ENCODE measurements around the gene ST3GAL3.
A peak's percentile ranks its signal among the peaks of the same experiment; 100 is the strongest.

Gene ST3GAL3

DNA sequence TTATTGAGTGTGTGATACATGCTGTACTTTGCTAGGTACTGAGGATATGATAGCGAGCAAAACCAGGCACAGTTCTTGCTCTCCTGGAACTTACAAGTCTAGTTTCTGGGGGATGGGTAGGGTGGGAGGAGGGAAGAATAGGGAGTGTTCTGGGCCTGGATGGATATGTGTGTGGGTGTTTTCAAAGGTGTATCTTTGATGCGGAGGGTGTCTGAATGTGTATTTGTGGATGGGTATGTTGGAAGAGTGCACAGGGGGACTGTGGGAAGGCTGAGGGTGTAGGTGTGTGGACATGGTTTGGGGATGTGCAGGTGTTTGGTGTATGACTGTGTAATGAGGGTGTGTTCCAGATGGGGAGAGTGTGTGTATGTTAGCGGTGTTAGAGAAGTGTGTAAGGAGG lies 258.0 kb downstream of the ST3GAL3 start:
- H3K36me3 Mint-ChIP-seq: peaks cover 15% of the 10 kb centered on the region
- H3K4me3 Mint-ChIP-seq: no peak overlapping the region
- no peaks in the 10 kb centered on the region for H3K27me3 Mint-ChIP-seq
- H3K27ac Mint-ChIP-seq: no peak overlapping the region
- H3K4me1 Mint-ChIP-seq (ENCODE audit: low read depth): peaks cover 7% of the 10 kb centered on the region
- H3K9me3 Mint-ChIP-seq (ENCODE audit: low read depth): no peaks in the 10 kb centered on the region

DNA sequence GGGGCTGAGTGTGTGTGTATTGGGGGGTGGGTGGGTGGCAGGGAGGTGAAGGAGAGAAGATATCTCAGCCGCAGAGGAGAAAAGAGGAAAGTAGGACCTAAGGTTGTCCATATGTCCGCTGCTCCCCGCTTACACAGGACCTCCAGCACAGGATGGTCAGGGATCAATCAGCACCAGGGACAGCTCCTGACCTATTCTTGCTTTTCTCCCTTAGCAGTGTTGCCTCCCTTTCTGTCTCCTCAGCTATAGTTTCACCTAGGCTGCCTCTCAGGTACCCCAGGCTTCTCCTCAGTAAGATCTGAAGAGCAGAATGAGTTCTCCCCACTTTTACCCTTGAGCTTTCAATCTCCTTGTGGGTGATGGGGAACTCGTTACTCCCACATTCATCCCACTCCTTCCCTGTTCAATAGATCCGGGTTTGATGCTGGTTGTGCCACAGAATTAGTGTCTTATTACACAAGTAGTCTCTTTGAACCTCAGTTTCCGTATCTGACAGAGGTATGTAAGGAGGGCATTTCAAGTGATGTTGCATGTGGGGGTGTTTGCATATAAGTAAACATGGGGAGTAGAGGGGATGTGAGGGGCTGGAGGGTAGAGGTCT lies 261.1 kb downstream of the ST3GAL3 start:
- peaks cover 18% of the 10 kb centered on the region for H3K4me1 Mint-ChIP-seq (ENCODE audit: low read depth)
- H3K36me3 Mint-ChIP-seq: peaks cover 15% of the 10 kb centered on the region
- no peaks in the 10 kb centered on the region for H3K27me3 Mint-ChIP-seq
- no peak overlapping the region for H3K27ac Mint-ChIP-seq
- H3K9me3 Mint-ChIP-seq (ENCODE audit: low read depth): no peaks in the 10 kb centered on the region
- H3K4me3 Mint-ChIP-seq: no peak overlapping the region

DNA sequence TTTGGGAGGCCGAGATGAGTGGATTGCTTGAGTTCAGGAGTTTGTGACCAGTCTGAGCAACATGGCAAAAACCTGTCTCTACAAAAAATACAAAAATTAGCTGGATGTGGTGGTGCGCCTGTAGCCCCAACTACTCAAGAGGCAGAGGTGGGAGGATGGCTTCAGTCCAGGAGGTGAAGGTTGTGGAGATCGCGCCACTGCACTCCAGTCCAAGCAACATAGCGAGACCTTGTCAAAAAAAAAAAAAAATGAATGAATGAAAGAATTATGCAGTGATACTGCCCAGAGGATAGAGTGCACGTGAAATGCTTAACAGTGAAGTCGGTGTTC lies 262.0 kb downstream of the ST3GAL3 start:
- H3K4me3 Mint-ChIP-seq: peak overlapping the region; percentile 97
- H3K27me3 Mint-ChIP-seq: no peaks in the 10 kb centered on the region
- H3K4me1 Mint-ChIP-seq (ENCODE audit: low read depth): peaks cover 27% of the 10 kb centered on the region
- peaks cover 22% of the 10 kb centered on the region for H3K36me3 Mint-ChIP-seq
- no peaks in the 10 kb centered on the region for H3K9me3 Mint-ChIP-seq (ENCODE audit: low read depth)
- no peak overlapping the region for H3K27ac Mint-ChIP-seq

DNA sequence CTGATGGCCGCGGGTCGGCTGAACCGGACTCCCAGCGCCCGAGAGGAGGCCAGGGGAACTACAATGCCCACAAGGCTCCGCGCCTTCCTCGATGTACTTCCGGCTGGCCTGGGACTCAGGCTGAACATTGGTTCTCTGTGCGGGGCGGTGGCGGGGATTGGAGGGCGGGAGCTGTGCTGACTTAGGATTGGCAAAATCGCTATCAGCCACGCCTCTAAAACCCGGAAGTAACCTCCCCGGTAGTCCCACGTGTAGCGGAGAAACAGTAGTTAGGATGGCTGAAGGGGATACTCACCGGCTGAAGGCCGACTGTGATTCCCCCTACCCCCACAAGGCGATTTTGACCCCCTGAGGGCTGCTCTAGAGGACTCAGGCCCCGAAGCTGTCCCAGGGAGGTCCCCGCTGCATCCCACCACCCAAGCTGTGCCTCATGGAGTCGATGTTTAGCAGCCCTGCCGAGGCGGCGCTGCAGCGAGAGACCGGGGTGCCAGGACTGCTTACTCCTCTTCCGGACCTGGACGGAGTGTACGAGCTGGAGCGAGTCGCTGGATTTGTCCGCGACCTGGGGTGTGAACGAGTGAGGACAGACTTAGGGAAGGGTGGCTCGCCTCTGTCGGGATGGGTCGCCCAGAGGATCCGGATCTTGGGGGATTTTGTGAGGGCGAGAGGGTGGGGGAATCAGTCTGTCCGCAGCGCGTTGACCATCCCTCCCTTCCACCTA lies 262.6 kb downstream of the ST3GAL3 start, which contains the start of gene DPH2:
Gene DPH2, plus strand, starts transcription at position 265 of the 721 bp plus-strand sequence. Its CDS starts 166 bp downstream, at position 431.
- peaks cover 27% of the 10 kb centered on the region for H3K4me1 Mint-ChIP-seq (ENCODE audit: low read depth)
- H3K36me3 Mint-ChIP-seq: peaks cover 22% of the 10 kb centered on the region
- no peaks in the 10 kb centered on the region for H3K27me3 Mint-ChIP-seq
- H3K9me3 Mint-ChIP-seq (ENCODE audit: low read depth): no peaks in the 10 kb centered on the region
- peak within 1 kb of the TSS; percentile 91 for H3K27ac Mint-ChIP-seq
- H3K4me3 Mint-ChIP-seq: peak within 1 kb of the TSS; percentile 97

DNA sequence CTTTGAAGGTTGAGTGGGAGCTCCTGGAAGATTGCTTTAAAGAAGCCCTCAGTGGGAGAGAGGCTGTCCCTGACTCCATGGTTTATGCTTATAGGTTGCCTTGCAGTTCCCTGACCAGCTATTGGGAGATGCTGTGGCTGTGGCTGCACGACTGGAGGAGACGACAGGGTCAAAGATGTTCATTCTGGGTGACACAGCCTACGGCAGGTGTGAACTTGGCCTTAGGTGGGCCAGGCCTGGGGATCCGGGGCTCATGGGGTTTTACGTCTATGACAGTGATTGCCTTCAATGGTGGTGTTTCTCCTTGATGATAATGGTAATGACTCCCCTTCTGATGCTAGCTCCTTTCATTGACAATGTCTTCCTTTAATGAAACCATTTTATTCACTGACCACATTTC lies 263.2 kb downstream of the ST3GAL3 start:
- Mint-ChIP-seq H3K27ac (peak overlapping the region; percentile 91), H3K4me1 (ENCODE audit: low read depth) (peaks cover 27% of the 10 kb centered on the region), H3K27me3 (no peaks in the 10 kb centered on the region), H3K36me3 (peaks cover 22% of the 10 kb centered on the region), H3K4me3 (peak overlapping the region; percentile 97), H3K9me3 (ENCODE audit: low read depth) (no peaks in the 10 kb centered on the region)

DNA sequence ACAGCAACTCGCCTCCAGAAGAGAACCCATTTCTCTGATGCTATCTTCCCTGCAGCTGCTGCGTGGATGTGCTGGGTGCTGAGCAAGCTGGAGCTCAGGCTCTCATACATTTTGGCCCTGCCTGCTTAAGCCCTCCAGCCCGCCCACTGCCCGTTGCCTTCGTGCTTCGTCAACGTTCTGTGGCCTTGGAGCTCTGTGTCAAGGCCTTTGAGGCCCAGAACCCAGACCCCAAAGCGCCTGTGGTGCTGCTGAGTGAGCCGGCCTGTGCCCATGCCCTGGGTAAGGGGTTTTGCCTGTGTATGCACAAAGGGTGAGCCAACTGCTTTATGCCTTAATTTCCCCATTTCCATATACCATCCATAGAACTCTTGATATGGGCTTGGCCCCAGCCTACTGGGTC lies 263.6 kb downstream of the ST3GAL3 start:
- Mint-ChIP-seq H3K4me1 (ENCODE audit: low read depth) (peaks cover 30% of the 10 kb centered on the region), H3K9me3 (ENCODE audit: low read depth) (no peaks in the 10 kb centered on the region), H3K4me3 (peak overlapping the region; percentile 97), H3K27ac (peak overlapping the region; percentile 91), H3K27me3 (no peaks in the 10 kb centered on the region), H3K36me3 (peaks cover 22% of the 10 kb centered on the region)

DNA sequence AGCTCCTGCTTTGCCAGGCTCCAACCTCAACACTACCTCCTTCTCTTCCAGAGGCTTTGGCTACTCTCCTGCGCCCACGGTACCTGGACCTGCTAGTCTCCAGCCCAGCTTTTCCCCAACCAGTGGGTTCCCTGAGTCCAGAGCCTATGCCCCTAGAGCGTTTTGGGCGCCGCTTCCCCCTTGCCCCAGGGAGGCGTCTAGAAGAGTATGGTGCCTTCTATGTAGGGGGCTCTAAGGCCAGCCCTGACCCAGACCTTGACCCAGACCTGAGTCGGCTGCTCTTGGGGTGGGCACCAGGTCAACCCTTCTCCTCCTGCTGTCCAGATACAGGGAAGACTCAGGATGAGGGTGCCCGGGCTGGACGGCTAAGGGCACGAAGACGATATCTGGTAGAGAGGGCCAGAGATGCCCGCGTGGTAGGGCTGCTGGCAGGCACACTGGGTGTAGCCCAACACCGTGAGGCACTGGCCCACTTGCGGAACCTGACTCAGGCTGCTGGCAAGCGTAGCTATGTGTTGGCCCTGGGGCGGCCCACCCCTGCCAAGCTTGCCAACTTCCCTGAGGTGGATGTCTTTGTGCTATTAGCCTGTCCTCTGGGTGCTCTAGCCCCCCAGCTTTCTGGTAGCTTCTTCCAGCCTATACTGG lies 264.1 kb downstream of the ST3GAL3 start:
- peaks cover 36% of the 10 kb centered on the region for H3K4me1 Mint-ChIP-seq (ENCODE audit: low read depth)
- H3K27me3 Mint-ChIP-seq: no peaks in the 10 kb centered on the region
- peaks cover 22% of the 10 kb centered on the region for H3K36me3 Mint-ChIP-seq
- H3K27ac Mint-ChIP-seq: no peak overlapping the region
- H3K9me3 Mint-ChIP-seq (ENCODE audit: low read depth): no peaks in the 10 kb centered on the region
- peak overlapping the region; percentile 97 for H3K4me3 Mint-ChIP-seq

DNA sequence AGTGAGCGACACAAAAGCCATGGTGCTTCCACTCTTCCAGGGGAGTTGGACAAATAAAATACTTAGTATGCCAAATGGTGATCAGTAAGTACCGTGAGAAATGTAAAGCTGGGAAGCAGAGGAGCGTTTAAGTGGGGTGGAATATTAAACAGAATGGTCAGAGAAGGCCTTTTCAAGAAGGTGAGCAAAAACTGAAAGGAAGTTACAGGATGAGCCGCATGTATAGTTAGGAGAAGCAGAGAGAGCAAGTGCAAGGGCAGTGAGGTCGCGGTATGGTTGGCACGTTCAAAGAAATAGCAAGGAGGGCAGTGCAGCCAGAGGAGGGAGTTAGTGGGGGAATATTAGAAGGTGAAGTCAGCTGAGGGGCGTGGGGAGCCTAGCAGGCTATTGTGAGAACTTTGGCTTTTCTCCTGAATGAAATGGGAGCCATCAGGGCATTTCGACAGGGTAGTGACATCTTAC lies 266.7 kb downstream of the ST3GAL3 start:
- Mint-ChIP-seq H3K27me3 (no peaks in the 10 kb centered on the region), H3K27ac (peak overlapping the region; percentile 97), H3K36me3 (peaks cover 28% of the 10 kb centered on the region), H3K4me1 (ENCODE audit: low read depth) (peaks cover 58% of the 10 kb centered on the region), H3K9me3 (ENCODE audit: low read depth) (no peaks in the 10 kb centered on the region), H3K4me3 (peak overlapping the region; percentile 89)

DNA sequence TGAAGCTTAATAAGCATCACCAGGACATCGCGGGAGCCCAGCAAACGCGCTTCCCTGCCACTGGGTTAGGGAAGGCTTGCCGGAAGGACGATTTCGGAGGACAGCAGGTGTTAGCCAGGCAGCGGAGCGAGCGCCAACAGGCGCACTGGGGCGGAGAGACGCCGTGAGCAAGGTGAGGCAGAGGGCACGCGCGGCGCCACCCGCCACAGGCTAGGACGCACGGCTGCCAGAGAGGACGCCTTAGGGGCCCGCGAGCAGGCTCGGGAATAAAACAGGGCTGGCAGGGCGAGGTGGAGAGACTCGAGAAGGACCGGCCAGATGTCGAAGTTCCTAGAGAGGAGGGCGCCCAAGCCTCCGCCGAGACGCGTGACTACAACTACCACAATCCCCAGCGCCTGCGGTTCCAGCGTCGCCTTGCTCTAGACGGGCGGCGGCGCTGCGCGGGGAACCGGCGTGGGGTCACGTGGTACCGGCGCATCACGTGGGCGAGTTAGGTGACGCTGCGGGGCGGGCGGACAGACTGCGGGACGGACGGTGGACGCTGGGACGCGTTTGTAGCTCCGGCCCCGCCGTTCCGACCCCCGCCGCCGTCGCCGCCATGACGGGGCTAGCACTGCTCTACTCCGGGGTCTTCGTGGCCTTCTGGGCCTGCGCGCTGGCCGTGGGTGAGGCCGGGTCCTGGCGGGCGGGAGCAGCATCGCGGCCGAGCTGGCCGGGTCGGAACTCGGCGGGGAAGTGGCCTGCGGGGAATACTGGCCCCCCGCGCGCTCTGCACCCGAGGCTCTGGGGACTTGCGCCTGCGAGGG lies 267.3 kb downstream of the ST3GAL3 start, which contains the start of gene ATP6V0B:
Gene ATP6V0B, plus strand, starts transcription at position 518 of the 806 bp plus-strand sequence. Its CDS starts 81 bp downstream, at position 599.
- no peaks in the 10 kb centered on the region for H3K9me3 Mint-ChIP-seq (ENCODE audit: low read depth)

DNA sequence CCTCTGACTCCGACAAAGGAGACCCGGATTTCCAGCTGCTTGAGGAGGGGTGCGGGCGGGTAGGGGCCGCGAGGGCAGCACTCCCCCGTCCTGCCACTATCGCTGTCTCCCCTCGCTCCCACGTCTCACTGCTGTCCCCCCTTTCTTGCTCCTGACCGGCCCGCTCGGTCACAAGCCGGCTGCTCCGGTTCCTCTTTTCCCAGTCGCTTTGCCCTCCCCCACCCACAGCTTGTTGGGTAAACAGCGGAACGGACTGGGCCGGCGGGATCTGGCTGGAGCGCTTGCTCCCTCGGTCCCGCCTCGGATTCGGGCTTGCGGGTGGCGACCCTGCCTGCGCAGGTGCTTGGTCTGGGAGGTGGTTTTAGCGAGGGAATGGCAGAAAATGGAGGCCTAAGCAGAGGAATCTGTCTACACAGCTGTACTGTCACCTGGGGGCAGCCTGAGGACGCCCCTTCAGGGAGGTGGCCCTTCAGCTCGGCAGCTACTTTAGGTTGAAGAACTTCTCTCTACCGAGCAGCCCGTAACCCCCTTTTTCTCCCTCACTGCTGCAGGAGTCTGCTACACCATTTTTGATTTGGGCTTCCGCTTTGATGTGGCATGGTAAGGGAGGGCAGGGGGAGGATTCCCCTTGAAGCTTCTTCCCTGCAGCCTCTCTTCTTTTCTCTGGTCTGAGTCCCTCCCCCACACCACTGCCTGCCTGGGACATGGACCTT lies 268.1 kb downstream of the ST3GAL3 start:
- Mint-ChIP-seq H3K4me3 (peak overlapping the region; percentile 89), H3K9me3 (ENCODE audit: low read depth) (no peaks in the 10 kb centered on the region), H3K27ac (peak overlapping the region; percentile 79), H3K4me1 (ENCODE audit: low read depth) (peaks cover 56% of the 10 kb centered on the region), H3K36me3 (peaks cover 26% of the 10 kb centered on the region), H3K27me3 (no peaks in the 10 kb centered on the region)

More for the DNA sequence above, 267.3 kb downstream of the ST3GAL3 start, which contains the start of gene ATP6V0B:
- H3K27me3 Mint-ChIP-seq: no peaks in the 10 kb centered on the region
- H3K27ac Mint-ChIP-seq: peak within 1 kb of the TSS; percentile 97
- H3K4me3 Mint-ChIP-seq: peak within 1 kb of the TSS; percentile 89
- peaks cover 56% of the 10 kb centered on the region for H3K4me1 Mint-ChIP-seq (ENCODE audit: low read depth)
- H3K36me3 Mint-ChIP-seq: peaks cover 28% of the 10 kb centered on the region

DNA sequence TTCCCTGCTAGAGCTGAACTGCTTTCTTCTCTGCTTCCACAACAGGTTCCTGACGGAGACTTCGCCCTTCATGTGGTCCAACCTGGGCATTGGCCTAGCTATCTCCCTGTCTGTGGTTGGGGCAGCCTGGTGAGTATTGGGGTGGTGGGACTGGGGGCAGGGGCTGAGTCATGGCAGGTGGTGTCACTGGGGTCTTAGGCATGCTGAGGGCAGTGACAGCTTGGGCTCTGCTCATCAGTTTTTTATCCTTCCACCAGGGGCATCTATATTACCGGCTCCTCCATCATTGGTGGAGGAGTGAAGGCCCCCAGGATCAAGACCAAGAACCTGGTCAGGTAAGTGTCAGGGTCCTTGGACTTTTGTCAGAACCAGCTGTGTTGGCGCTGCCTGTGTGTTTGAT lies 268.7 kb downstream of the ST3GAL3 start:
- Mint-ChIP-seq H3K4me3 (peak overlapping the region; percentile 89), H3K9me3 (ENCODE audit: low read depth) (no peaks in the 10 kb centered on the region), H3K36me3 (peaks cover 26% of the 10 kb centered on the region), H3K4me1 (ENCODE audit: low read depth) (peaks cover 55% of the 10 kb centered on the region), H3K27me3 (no peaks in the 10 kb centered on the region), H3K27ac (peak overlapping the region; percentile 79)

DNA sequence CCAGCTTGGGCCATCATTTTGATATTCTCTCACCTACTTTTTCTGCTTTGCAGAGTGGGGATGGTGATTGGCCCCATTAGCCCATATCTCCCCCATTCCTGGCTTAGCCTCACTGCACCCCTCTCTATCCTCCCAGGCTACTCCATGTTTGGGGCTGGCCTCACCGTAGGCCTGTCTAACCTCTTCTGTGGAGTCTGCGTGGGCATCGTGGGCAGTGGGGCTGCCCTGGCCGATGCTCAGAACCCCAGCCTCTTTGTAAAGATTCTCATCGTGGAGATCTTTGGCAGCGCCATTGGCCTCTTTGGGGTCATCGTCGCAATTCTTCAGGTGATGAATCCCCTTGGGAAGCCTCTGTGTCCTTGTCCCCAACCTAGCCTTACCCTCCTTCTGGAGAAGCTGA lies 269.6 kb downstream of the ST3GAL3 start:
- peaks cover 53% of the 10 kb centered on the region for H3K4me1 Mint-ChIP-seq (ENCODE audit: low read depth)
- H3K4me3 Mint-ChIP-seq: peak overlapping the region; percentile 89
- H3K27me3 Mint-ChIP-seq: no peaks in the 10 kb centered on the region
- no peaks in the 10 kb centered on the region for H3K9me3 Mint-ChIP-seq (ENCODE audit: low read depth)
- peaks cover 26% of the 10 kb centered on the region for H3K36me3 Mint-ChIP-seq
- no peak overlapping the region for H3K27ac Mint-ChIP-seq

DNA sequence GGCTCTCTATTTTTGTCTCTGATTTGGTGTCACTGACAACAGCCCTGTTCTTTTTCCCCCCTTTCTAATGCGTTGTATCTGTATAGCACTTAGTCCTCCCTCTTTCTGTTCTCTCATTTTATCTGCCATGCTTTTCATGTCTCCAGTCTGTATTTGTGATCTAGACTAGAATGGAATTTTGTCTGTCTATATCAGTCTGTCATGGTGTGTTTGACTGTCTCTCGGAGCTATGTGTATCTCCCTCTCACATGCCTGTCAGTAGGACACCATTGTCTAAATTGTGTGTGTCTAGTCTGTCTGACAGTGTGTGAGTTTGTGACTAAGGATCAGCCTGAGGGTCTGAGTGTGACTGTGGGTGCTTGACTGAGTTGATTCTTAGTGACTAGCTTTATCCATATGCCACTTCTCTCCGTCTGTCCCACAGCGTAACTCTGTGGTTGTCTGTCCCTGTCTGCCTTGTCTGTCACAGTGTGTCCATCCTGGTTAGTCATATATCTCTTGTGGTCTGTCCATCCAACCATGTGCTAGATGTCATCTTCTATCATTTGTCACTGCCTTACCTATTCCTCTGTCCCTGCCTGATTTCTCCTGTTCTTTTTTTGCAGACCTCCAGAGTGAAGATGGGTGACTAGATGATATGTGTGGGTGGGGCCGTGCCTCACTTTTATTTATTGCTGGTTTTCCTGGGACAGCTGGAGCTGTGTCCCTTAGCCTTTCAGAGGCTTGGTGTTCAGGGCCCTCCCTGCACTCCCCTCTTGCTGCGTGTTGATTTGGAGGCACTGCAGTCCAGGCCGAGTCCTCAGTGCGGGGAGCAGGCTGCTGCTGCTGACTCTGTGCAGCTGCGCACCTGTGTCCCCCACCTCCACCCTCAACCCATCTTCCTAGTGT lies 270.3 kb downstream of the ST3GAL3 start:
- Mint-ChIP-seq H3K9me3 (ENCODE audit: low read depth) (no peaks in the 10 kb centered on the region), H3K4me1 (ENCODE audit: low read depth) (peaks cover 53% of the 10 kb centered on the region), H3K27me3 (no peaks in the 10 kb centered on the region), H3K27ac (no peak overlapping the region), H3K36me3 (peaks cover 29% of the 10 kb centered on the region), H3K4me3 (peak overlapping the region; percentile 89)

Measured in activated naive CD8-positive, alpha-beta T cell (primary cell).